CMK (cell line): Measurements from ENCODE around the gene ACTG1.

Experiments used
- DNase-seq: peaks from one replicate; pipeline ENCODE4 v3.0.0-alpha.2; 2010; ENCODE audit warnings: low read depth

ACTG1 gene

GRCh38 chr17:81545160-81545949 lies 32.8 kb upstream of the ACTG1 start:
- DNase-seq, result no peak

DNA sequence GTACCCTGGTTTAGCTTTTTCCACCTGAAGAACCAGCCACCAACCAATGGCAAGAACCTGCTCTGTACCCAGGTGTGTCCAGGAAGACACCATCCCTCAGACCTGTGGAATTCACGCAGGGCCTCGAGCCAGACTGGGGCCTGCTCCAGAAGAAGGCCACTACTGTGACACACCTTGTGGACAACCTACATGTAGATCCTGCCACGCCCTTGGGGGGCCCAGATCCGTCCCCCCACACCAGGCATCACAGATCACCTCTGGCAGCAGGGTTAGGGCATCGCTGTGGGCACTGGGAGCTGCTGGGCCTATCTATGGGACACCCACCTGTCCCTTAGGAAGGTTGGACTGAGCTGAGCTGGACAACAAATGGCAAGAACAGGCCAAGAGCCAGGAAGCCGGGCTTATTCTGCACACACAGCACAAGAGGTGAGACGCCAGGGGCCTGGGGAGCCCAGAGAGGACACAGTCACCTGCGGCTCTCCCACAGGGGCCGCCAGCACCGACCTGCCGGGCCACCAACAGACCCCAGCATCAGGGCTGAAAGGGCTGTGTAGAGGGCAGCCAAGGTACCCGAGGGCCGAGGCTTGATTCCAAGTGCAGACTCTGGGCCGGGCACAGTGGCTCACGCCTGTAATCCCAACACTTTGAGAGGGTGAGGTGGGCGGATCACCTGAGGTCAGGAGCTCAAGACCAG lies 31.8 kb upstream of the ACTG1 start:
- no peak for DNase-seq

DNA sequence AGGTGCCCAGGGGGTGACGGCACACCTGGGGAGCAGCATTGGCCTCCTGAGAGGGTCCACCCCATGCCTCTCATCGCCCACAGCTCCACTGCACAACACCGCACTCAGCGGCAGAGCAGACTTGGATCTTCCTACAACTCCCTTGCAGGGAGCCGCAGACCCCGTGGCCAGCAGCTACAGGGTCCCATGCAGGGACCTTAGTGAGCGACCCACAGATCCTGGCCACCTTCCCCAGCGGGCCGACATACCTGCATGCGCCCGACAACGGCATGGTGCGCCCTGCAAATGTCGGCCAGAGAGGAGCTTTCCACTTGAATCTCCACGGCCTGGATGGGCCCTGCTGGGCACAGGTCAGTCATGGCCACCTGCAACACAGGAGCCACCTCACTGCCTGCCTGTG lies 31.2 kb upstream of the ACTG1 start:
- no peak for DNase-seq

- no peak for DNase-seq
Measured at GRCh38 chr17:81543339-81543675, 30.7 kb upstream of the ACTG1 start.

- DNase-seq, result no peak
Measured at GRCh38 chr17:81542431-81543338, 30.1 kb upstream of the ACTG1 start.

GRCh38 chr17:81541123-81541522 lies 28.5 kb upstream of the ACTG1 start:
- DNase-seq, result no peak

DNA sequence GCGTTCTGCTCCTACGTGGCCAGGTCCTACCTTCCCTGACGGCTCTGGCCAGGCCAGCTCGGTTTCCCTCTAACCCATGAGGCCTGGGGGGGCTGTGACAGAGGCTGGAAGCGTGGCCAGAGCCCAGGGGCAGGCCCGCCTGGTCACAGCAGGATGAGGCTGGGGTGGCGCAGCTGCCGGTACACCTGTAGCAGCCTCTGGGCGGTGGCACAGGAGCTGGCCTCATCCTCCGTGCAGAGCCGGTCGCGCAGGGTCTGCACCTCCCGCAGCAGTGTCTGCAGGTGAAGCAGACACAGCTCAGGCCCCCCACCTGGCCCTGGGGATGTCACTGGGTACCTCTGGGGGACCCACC lies 28.1 kb upstream of the ACTG1 start:
- DNase-seq, result no peak

DNA sequence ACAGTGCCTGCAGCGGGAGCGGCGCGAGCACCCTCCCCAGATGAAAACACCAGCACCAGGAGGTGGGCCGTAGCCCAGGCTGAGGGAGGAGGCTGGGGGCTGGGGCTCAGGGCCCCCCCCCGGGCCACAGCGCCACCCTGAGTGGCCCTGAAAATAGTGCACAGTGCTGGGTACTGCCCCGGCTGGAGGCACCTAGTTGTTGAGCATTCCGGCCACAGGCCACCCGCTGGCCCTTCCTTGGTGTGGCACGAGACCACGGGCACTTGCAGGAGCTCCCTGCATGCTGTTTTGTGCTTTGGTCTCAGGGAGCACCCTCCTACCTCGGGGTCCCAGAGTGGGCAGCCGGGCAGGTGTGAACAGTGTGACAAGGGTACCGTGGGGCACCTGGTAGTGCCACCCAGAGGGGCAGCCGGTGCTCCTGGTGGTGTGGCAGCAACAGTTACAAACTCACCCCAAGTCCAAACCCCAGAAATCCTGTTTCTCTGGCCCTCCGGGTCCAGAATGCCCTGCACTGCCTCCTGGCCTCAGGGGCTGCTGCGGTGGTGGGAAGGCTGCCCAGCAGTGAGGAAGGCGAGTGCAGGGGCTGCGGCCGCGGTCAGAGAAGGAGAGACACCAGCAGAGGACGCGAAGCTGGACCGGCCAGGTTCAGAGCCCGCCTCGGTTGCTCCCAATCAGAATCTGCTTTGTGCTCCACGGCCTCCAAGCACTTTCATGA lies 27.5 kb upstream of the ACTG1 start:
- DNase-seq, result no peak

GRCh38 chr17:81539571-81539900 lies 26.9 kb upstream of the ACTG1 start:
- DNase-seq, result no peak

DNA sequence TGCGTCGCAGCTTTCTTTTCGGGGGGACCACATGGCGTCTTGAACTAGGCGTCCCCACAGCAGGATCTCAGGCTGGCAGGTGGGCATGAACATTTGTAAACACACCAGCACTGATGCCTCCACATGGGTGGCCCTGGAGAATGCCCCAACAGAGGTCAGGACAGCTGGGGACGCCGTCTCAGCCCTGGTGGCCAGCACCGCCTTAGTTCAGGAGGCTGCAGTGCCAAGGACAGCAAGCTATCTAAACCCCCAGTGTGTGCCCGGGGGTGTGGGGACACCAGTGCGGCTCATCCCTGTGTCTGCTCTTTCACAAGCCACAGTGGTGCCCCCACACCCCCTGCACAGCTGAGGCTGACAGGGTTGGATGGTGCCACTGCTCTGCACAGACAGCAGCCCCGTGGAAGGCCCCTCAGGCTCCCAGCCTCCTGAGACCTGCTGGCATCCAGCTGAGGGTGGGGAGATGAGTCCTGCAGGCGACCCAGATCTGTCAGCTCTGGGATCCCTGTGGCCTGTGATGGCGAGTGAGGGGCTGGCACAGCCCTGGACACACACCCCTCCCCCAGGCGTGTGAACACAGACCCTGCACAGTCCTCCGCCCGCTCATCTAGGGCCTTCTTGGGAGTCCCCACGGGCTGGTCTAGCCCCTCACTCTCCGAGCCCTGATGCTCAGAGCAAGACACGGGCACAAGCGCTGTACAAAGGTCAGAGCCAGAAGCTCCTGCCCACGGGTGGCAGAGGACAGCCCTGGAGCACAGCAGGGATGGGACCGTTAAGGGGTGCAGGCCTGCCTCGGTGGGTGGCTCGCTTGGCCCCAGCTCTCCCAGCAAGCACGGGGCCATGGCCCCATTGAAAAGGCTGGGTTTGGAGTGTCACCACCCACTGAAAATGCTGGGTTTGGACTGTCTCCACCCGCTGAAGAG lies 26.3 kb upstream of the ACTG1 start:
- no peak for DNase-seq

GRCh38 chr17:81537856-81538555 lies 25.4 kb upstream of the ACTG1 start:
- no peak for DNase-seq

- no peak for DNase-seq
Measured at GRCh38 chr17:81537343-81537855, 24.8 kb upstream of the ACTG1 start.

GRCh38 chr17:81536299-81537290 lies 24.0 kb upstream of the ACTG1 start:
- DNase-seq, result no peak

DNA sequence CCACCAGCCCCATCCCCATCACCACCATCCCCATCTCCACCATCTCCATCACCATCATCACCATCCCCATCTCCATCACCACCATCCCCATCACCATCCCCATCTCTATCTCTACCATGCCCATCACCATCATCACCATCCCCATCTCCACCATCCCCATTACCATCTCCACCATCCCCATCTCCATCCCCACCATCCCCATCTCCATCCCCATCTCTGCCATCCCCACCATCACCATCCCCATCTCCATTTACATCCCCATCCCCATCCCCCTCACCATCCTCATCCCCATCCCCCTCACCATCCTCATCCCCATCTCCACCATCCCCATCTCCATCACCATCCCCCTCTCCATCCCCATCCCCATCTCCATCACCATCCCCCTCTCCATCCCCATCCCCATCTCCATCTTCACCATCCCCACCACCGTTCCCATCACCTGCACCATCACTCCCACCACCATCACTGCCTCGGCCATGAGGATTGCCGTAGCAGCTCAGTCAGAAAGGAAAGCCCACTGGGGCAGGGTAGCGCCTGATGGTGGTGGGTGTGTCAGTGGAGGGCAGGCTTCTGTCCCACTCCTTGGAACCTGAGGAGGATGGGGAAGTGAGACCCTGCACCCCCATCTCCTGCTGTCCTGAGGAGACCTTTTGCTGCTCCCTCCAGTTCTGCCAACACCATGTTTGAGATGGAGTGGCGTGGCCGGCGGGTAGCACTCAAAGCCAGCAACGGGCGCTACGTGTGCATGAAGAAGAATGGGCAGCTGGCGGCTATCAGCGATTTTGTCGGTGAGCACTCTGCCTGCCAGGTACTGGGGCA lies 23.1 kb upstream of the ACTG1 start:
- no peak for DNase-seq

DNA sequence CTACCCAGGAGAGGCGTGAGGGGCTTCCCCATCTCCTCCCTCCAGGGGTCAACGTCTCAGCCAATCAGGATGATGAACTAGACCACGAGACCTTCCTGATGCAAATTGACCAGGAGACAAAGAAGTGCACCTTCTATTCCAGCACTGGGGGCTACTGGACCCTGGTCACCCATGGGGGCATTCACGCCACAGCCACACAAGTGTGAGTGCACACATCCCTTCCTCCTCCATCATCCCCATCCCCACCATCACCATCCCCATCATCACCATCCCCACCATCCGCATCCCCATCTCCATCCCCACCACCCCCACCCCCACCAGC lies 22.4 kb upstream of the ACTG1 start:
- DNase-seq, result no peak

DNA sequence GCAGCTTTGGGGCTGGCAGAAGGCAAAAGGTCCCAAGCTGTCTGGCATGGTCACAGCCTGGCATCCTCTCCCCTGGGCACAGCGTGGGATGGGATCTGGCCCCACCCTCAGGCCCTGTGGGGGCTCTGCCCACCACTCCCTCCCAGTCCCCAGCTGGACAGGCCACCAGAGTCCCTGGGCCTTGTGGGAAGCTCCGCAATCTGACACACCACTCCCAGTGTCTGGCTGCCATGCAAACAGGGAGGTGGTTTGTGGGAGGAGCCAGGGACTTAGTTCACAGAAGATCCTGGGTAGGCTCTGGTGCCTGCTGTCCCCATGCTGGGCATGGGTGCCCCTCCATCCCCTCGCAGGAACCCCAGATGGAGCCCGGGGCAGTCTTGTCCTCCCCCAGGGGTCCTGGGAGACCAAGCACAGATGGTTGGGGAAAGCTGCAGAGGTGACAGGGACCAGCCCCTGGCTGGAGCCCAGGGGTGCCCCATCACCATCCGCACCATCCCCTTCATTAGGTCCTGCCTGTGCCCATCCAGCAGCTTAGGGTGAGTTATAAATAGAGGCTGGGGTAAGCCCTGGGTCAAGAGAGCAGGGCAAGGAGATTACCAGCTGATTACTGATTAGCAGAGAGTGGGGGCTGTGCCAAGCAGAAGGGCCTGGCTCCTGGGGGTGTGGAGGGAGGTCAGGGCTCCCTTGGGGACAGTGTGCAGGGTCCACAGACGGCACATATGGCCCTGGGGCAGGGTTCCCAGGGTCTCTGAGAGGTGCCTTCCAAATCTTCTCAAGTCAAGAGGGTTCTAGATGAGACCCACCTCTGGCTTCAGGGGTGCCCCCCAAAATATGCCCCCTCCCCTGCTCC lies 21.8 kb upstream of the ACTG1 start:
- no peak for DNase-seq

DNA sequence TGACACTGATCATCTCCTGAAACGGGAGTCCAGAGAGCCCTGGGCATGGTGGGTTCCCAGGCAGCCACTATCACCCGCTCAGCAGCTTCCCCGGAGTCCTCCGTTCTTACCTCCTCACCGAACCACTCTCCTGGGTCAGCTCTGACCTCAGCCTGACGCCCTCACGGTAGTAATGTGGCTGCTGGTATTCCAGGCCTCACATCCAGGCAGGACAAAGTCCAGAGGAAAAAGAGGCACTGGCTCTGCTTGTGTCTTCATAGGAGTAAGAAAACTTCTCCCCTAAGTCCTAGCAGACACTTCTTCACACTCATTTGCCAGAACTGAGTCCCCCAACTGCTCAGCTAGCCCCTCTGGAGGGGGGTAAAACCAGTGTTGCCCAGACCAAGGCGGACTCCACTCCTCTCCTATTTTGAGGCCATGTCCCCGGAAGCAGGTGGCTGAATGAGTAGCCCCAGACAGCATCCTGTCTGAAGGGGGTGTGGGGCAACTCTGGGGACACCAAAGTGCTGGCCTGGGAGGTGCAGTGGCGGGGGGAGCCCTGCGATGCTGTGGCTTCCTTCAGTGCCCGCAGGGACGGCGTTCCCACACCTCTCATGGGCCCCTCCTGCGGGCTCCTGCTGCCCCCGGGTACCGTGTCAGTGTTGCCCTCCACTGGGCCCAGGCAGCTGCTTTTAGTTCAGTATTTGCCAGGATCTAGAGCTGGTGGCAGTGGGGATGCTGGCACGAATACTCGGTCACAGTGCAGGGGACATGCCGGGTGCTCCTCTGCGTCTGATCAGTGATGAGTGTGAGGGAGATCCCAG lies 20.9 kb upstream of the ACTG1 start:
- DNase-seq, result no peak
